ACC112 (cell line): Measurements from ENCODE around the gene MYO5B.

Experiments
- H2AFZ ChIP-seq: fragments of 200-600 bp; sonication (generic); one replicate; pipeline ENCODE4 v1.6.0; 2017; ENCODE audit warnings: antibody characterized with exemption, low read length; ENCODE audit not compliant: unreplicated experiment
- H3K27ac ChIP-seq: fragments of 200-600 bp; sonication (generic); 2 replicates; pipeline ENCODE4 v1.5.1; 2014; ENCODE audit warnings: low read depth, mild to moderate bottlenecking, antibody characterized with exemption, low read length, moderate library complexity
- H3K27me3 ChIP-seq: fragments of 200-600 bp; sonication (generic); 2 replicates; pipeline ENCODE4 v1.6.1; 2014; ENCODE audit warnings: mild to moderate bottlenecking, antibody characterized with exemption, low read length, moderate library complexity, mixed read lengths; ENCODE audit not compliant: insufficient read depth
- H3K36me3 ChIP-seq: fragments of 200-600 bp; sonication (generic); 2 replicates; pipeline ENCODE4 v1.6.1; 2016; ENCODE audit warnings: mild to moderate bottlenecking, antibody characterized with exemption, low read length, moderate library complexity, mixed read lengths; ENCODE audit not compliant: insufficient read depth
- H3K4me1 ChIP-seq: fragments of 200-600 bp; sonication (generic); one replicate; pipeline ENCODE4 v1.6.1; 2016; ENCODE audit warnings: low read length, mixed read lengths; ENCODE audit not compliant: insufficient read depth, unreplicated experiment, control insufficient read depth
- H3K4me3 ChIP-seq: fragments of 200-600 bp; sonication (generic); 2 replicates; pipeline ENCODE4 v1.5.1; 2014; ENCODE audit warnings: mild to moderate bottlenecking, low read depth, low read length
- H3K79me2 ChIP-seq: fragments of 200-600 bp; sonication (generic); one replicate; pipeline ENCODE4 v1.6.0; 2016; ENCODE audit warnings: low read length; ENCODE audit not compliant: control insufficient read depth, unreplicated experiment, insufficient read depth

MYO5B gene

GRCh38 chr18:50201476-50202018 lies 6.6 kb upstream of the MYO5B start:
- Histone ChIP-seq H3K4me3 (no peak overlapping the region), H3K79me2 (no peaks in the 10 kb centered on the region), H3K4me1 (no peaks in the 10 kb centered on the region), H3K27me3 (peaks cover 76% of the 10 kb centered on the region), H2AFZ (no peak overlapping the region), H3K27ac (no peak overlapping the region), H3K36me3 (no peaks in the 10 kb centered on the region)

DNA sequence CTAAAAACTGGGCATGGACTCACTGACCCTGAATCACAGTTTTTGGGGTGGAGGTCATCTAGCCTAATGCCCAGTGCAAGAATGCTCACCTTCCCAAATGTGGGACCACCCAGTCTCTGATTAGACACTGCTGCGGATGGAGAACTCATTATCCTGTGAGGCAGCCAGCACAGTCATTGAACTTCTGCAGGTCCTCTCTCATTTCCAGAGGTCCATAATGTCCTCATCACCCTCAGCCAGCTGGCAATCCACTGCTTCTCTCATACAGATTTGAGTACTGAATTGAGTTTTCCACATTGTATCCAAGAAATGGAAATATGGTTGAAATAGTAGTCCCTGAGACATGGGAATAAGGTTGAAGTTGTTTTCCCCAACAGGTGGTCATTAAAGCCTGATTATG lies 5.0 kb upstream of the MYO5B start:
- H3K27ac ChIP-seq = no peak overlapping the region
- H3K4me1 ChIP-seq = no peaks in the 10 kb centered on the region
- H3K27me3 ChIP-seq = peaks cover 85% of the 10 kb centered on the region
- no peaks in the 10 kb centered on the region for H3K36me3 ChIP-seq
- no peak overlapping the region for H3K4me3 ChIP-seq
- H3K79me2 ChIP-seq = no peaks in the 10 kb centered on the region
- no peak overlapping the region for H2AFZ ChIP-seq

DNA sequence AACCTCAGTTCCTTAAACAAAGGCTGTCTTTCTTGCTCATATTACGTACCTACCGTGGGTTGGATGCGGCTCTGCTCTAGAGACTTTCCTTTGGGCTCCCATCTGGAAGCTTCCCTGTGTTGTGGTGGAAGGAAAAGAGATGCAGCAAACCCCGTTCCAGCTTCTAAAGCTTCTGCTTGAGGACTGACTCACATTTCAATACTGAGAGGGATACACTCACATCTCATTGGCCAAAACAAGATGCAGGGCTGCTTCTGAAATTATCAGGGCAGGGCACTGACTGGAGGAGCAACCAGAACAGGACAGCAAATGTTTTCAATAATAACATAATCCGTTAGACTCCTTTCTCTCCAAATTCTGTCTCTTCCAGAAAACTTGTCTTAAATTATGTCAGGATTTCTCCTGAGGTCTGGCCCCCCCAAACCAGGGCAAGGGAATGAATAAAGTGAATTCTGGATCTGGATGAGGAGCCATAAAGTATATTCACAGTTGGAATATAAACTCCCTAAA lies 4.5 kb upstream of the MYO5B start:
- Histone ChIP-seq H3K27ac (no peak overlapping the region), H2AFZ (no peak overlapping the region), H3K36me3 (no peaks in the 10 kb centered on the region), H3K4me1 (no peaks in the 10 kb centered on the region), H3K4me3 (no peak overlapping the region), H3K27me3 (peaks cover 85% of the 10 kb centered on the region), H3K79me2 (no peaks in the 10 kb centered on the region)

GRCh38 chr18:50196261-50196660 lies 1.3 kb upstream of the MYO5B start:
- Histone ChIP-seq H3K27me3 (peaks cover 88% of the 10 kb centered on the region), H3K36me3 (no peaks in the 10 kb centered on the region), H3K4me3 (no peak overlapping the region), H3K27ac (no peak overlapping the region), H3K79me2 (no peaks in the 10 kb centered on the region), H2AFZ (no peak overlapping the region), H3K4me1 (no peaks in the 10 kb centered on the region)

GRCh38 chr18:50195689-50196088 lies 742 bp upstream of the MYO5B start:
- Histone ChIP-seq H3K27ac (no peak overlapping the region), H3K79me2 (no peaks in the 10 kb centered on the region), H3K4me3 (no peak overlapping the region), H3K27me3 (peaks cover 89% of the 10 kb centered on the region), H3K36me3 (no peaks in the 10 kb centered on the region), H3K4me1 (no peaks in the 10 kb centered on the region), H2AFZ (no peak overlapping the region)

DNA sequence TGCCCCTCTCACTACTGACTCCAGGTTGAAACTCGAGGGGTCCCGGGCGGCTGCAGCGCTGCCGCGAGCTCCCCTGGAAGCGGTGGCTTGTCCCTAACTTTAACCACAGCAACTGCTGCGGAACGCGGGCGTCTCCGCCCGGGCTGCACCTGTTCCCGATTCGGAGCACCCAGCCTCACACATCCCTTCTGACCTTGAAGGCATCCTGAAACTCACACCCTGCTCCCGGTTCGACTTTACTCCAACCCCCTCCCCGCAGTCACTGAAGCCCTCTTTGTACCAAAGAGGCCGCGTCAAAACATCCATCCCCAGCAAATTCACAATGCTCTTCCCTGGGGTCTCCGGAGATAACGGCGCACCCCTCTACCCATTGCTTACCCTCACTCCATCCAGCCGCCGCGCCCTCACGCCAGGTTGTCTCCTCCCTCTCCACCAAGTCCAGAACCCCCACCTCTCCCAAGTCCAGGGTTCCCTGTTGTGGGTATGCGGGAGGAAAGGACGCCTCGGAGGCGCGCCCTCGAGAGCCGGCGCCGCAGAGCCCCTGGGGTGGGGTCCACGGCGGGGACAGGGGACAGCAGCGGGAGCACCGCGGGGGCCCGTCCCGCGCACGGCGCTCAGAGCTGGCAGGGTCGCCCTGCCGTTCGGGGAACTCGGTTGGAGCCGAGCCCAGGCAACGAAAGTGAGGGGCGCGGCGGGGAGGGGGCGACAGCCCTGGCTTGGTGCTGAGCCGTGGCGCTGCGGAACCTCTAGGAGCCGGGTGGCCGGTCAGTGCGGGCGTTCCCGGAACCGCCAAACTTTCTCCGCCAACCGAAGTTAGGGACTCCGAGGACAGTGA lies 934 bp downstream of the MYO5B start:
- H3K79me2 ChIP-seq = no peaks in the 10 kb centered on the region
- H3K4me3 ChIP-seq = no peak overlapping the region
- peaks cover 85% of the 10 kb centered on the region for H3K27me3 ChIP-seq
- no peak overlapping the region for H3K27ac ChIP-seq
- no peaks in the 10 kb centered on the region for H3K4me1 ChIP-seq
- H2AFZ ChIP-seq = no peak overlapping the region
- no peaks in the 10 kb centered on the region for H3K36me3 ChIP-seq

- no peak overlapping the region for H3K27ac ChIP-seq
- H3K27me3 ChIP-seq = peaks cover 81% of the 10 kb centered on the region
- H3K4me3 ChIP-seq = no peak overlapping the region
- no peaks in the 10 kb centered on the region for H3K36me3 ChIP-seq
- no peaks in the 10 kb centered on the region for H3K79me2 ChIP-seq
- no peaks in the 10 kb centered on the region for H3K4me1 ChIP-seq
- H2AFZ ChIP-seq = no peak overlapping the region
These were observed 1.8 kb downstream of the MYO5B start for GRCh38 chr18:50192995-50193795.

- no peaks in the 10 kb centered on the region for H3K4me1 ChIP-seq
- no peaks in the 10 kb centered on the region for H3K79me2 ChIP-seq
- no peaks in the 10 kb centered on the region for H3K36me3 ChIP-seq
- no peak overlapping the region for H2AFZ ChIP-seq
- H3K27me3 ChIP-seq = peaks cover 67% of the 10 kb centered on the region
- no peak overlapping the region for H3K27ac ChIP-seq
- H3K4me3 ChIP-seq = no peak overlapping the region
These were observed 4.0 kb downstream of the MYO5B start for GRCh38 chr18:50190926-50191325.

DNA sequence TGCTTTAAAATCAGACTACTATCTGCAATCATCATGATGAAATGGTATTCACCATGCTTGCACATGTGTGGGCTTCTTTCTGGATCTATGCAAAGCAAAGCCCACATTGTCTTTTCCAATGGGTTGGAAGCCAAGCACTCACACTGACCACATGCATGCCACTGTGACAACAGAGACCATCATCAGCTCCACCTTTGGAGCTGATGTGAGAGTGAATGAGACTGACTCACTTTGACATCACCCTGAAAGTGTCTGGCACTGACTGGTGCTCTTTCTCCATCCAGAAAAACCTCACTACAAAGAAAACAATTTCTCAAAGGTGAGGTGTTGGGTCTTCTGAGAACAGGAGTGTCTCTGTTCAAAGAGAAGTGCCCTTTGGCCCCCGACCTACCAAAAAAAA lies 4.7 kb downstream of the MYO5B start:
- Histone ChIP-seq H3K4me3 (no peak overlapping the region), H3K36me3 (no peaks in the 10 kb centered on the region), H3K27me3 (peaks cover 60% of the 10 kb centered on the region), H3K4me1 (no peaks in the 10 kb centered on the region), H2AFZ (no peak overlapping the region), H3K79me2 (no peaks in the 10 kb centered on the region), H3K27ac (no peak overlapping the region)

DNA sequence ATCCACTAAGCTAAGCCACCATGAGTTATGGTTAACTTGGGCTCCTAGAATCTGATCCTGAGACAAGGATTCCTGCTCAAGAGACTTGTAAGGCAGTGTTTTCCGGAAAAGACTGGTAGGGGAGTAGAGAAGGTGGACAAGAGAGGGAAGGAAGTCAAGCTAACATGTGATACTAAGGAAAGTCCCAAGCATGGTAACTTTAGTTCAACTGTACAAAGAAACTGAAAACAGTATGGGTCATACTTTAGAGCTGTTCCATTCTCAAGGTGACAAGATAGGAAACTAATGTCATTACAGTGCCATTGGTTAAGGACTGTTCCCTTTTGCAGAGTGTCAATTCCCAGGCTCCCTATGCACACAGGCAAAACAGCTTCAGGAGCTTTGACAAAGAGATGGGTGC lies 5.8 kb downstream of the MYO5B start:
- H3K27me3 ChIP-seq = peaks cover 51% of the 10 kb centered on the region
- H3K79me2 ChIP-seq = no peaks in the 10 kb centered on the region
- no peaks in the 10 kb centered on the region for H3K36me3 ChIP-seq
- no peak overlapping the region for H3K27ac ChIP-seq
- no peak overlapping the region for H2AFZ ChIP-seq
- no peak overlapping the region for H3K4me3 ChIP-seq
- H3K4me1 ChIP-seq = no peaks in the 10 kb centered on the region
